HCT116 (cell line): ENCODE data around the gene TLE7. TPM values are rescaled to one million over a fixed set of nuclear protein-coding genes. Genes with fewer than 3 reads are reported as not detected.

ENCODE experiments used
- ATAC-seq: fragments of 200-7000 bp; cut with Tn5 transposase; 2 replicates; pipeline ENCODE4 v1.9.1; 2020; ENCODE audit warnings: mild to moderate bottlenecking, moderate library complexity
- BruUV-seq: library from RNA; stranded (reverse); fragments of 400-500 nt; replicated peaks from 2 replicates; lab custom pipeline; 2021; lab: Mats Ljungman, UMichigan
- CTCF ChIA-PET: fragments of 300-600 bp; sonication (Branson Sonifier 250); formaldehyde crosslinking; loops from one replicate; lab custom pipeline; 2021; ENCODE audit warnings: antibody characterized with exemption; lab: Charles Lee
- POLR2A ChIA-PET: fragments of 300-600, 350-600 bp; sonication (Branson Sonifier 250); formaldehyde crosslinking; loops from one replicate; lab custom pipeline; 2021; ENCODE audit warnings: antibody characterized with exemption; lab: Charles Lee
- RAD21 ChIA-PET, 2 experiments: fragments of 300-600 bp; sonication (Branson Sonifier 250); formaldehyde crosslinking; loops; one replicate each; lab custom pipeline; 2023; ENCODE audit warnings: low total read pairs in 2 of 2; ENCODE audit not compliant: uncharacterized antibody in 2 of 2, unreplicated experiment in 2 of 2, low non-redundant PET in 1 of 2; lab: Charles Lee
- DNase-seq: peaks from one replicate; pipeline ENCODE4 v3.0.0-alpha.2; 2010; ENCODE audit warnings: low read depth, low spot score
- H2AFZ ChIP-seq: fragments of 200-600 bp; shearing (Covaris generic), sonication (generic); 2 replicates; pipeline ENCODE4 v1.6.1; 2017; ENCODE audit warnings: low read depth, mixed run types, mixed read lengths, antibody characterized with exemption, low read length; ENCODE audit not compliant: poor library complexity, severe bottlenecking
- H3K27ac ChIP-seq: 2 replicates; pipeline ENCODE4 v1.5.1; 2012; ENCODE audit warnings: low read depth, low read length
- H3K27me3 ChIP-seq: fragments of 200-600 bp; sonication (generic); 2 replicates; pipeline ENCODE4 v1.6.1; 2016; ENCODE audit warnings: mixed run types, low read length, mixed read lengths; ENCODE audit not compliant: insufficient read depth
- H3K36me3 ChIP-seq, 2 experiments: fragments of 200-500 bp in 1 of 2; fragments of 200-600 bp in 1 of 2; sonication (Bioruptor generic) in 1 of 2; sonication (generic) in 1 of 2; 2 replicates each; pipeline versions ENCODE4 v1.5.1 to v1.6.1; 2014 to 2016; ENCODE audit warnings: low read length in 2 of 2, inconsistent platforms in 1 of 2, mixed read lengths in 1 of 2, mixed run types in 1 of 2; ENCODE audit not compliant: insufficient read depth in 2 of 2, control insufficient read depth in 1 of 2
- H3K4me1 ChIP-seq, 2 experiments: fragments of 200-600 bp in 1 of 2; sonication (generic) in 1 of 2; 2 replicates each; pipeline versions ENCODE4 v1.5.1 to v1.6.1; 2012 to 2017; ENCODE audit warnings: low read length in 2 of 2, inconsistent platforms in 1 of 2, mild to moderate bottlenecking in 1 of 2, mixed read lengths in 1 of 2, mixed run types in 1 of 2, moderate library complexity in 1 of 2; ENCODE audit not compliant: insufficient read depth in 2 of 2, control insufficient read depth in 1 of 2
- H3K4me2 ChIP-seq: fragments of 200-600 bp; sonication (generic); 2 replicates; pipeline ENCODE4 v1.6.1; 2017; ENCODE audit warnings: mixed run types, low read length, mixed read lengths
- H3K4me3 ChIP-seq, 2 experiments: fragments of 200-600 bp in 1 of 2; sonication (generic) in 1 of 2; replicated peaks in 1 of 2; 2 replicates each; pipeline ENCODE4 v1.5.1; 2011 to 2016; ENCODE audit warnings: low read length in 2 of 2, control low read depth in 1 of 2, low read depth in 1 of 2, mild to moderate bottlenecking in 1 of 2, mixed read lengths in 1 of 2, mixed run types in 1 of 2
- H3K79me2 ChIP-seq: fragments of 200-600 bp; sonication (generic); 2 replicates; pipeline ENCODE4 v1.6.1; 2017; ENCODE audit warnings: mild to moderate bottlenecking, mixed run types, low read length, moderate library complexity, mixed read lengths; ENCODE audit not compliant: insufficient read depth
- H3K9ac ChIP-seq: fragments of 200-600 bp; sonication (generic); 2 replicates; pipeline ENCODE4 v1.6.1; 2016; ENCODE audit warnings: low read length, mixed read lengths
- H3K9me2 ChIP-seq: fragments of 200-600 bp; sonication (generic), shearing (Covaris generic); 2 replicates; pipeline ENCODE4 v1.6.1; 2017; ENCODE audit warnings: mixed run types, mild to moderate bottlenecking, moderate library complexity; ENCODE audit not compliant: insufficient read depth
- H3K9me3 ChIP-seq, 2 experiments: fragments of 200-500 bp in 1 of 2; fragments of 200-600 bp in 1 of 2; sonication (Bioruptor generic) in 1 of 2; sonication (generic) in 1 of 2; 2 replicates each; pipeline ENCODE4 v1.6.1; 2014 to 2017; ENCODE audit warnings: low read length in 2 of 2, mixed read lengths in 2 of 2, inconsistent platforms in 1 of 2, low read depth in 1 of 2, mild to moderate bottlenecking in 1 of 2, mixed run types in 1 of 2, moderate library complexity in 1 of 2; ENCODE audit not compliant: control insufficient read depth in 1 of 2, insufficient read depth in 1 of 2
- H4K20me1 ChIP-seq: fragments of 200-600 bp; sonication (generic), shearing (Covaris generic); 2 replicates; pipeline ENCODE4 v1.6.1; 2017; ENCODE audit warnings: mixed run types, mild to moderate bottlenecking, moderate library complexity; ENCODE audit not compliant: insufficient read depth
- CBX3 ChIP-seq: IDR thresholded peaks from 2 replicates; pipeline ENCODE4 v1.6.1; 2012; ENCODE audit warnings: low read depth
- EGR1 ChIP-seq: IDR thresholded peaks from 2 replicates; pipeline ENCODE4 v1.6.1; 2012; ENCODE audit warnings: low read depth
- ELF1 ChIP-seq: IDR thresholded peaks from 2 replicates; pipeline ENCODE4 v1.6.1; 2012; ENCODE audit warnings: low read depth, borderline replicate concordance
- EZH2 ChIP-seq: fragments of 200-600 bp; sonication (generic); IDR thresholded peaks from 2 replicates; pipeline ENCODE4 v1.6.1; 2017; ENCODE audit warnings: antibody characterized with exemption, mixed run types
- EZH2phosphoT487 ChIP-seq: fragments of 200-600 bp; IDR thresholded peaks from 2 replicates; pipeline ENCODE4 v1.6.1; 2018; ENCODE audit warnings: antibody characterized with exemption, borderline replicate concordance
- JUND ChIP-seq: IDR thresholded peaks from 2 replicates; pipeline ENCODE4 v1.6.1; 2012
- MAX ChIP-seq: IDR thresholded peaks from 2 replicates; pipeline ENCODE4 v1.6.1; 2012
- POLR2AphosphoS5 ChIP-seq: IDR thresholded peaks from 2 replicates; pipeline ENCODE4 v1.6.1; 2011; ENCODE audit warnings: mild to moderate bottlenecking, low read depth, low read length, moderate library complexity
- REST ChIP-seq: IDR thresholded peaks from 2 replicates; pipeline ENCODE4 v1.6.1; 2012; ENCODE audit warnings: low read depth
- SIN3A ChIP-seq: IDR thresholded peaks from 2 replicates; pipeline ENCODE4 v1.6.1; 2012; ENCODE audit warnings: low read depth
- TCF7L2 ChIP-seq: IDR thresholded peaks from 2 replicates; pipeline ENCODE4 v1.7.0; 2011; ENCODE audit warnings: borderline replicate concordance, inconsistent platforms; ENCODE audit not compliant: insufficient read depth, insufficient read length; ENCODE audit errors: extremely low read depth
- YY1 ChIP-seq: IDR thresholded peaks from 2 replicates; pipeline ENCODE4 v1.6.1; 2011; ENCODE audit warnings: low read length, low read depth, moderate library complexity, mild to moderate bottlenecking; ENCODE audit not compliant: insufficient replicate concordance; ENCODE audit errors: extremely low read depth
- ZBTB33 ChIP-seq: IDR thresholded peaks from 2 replicates; pipeline ENCODE4 v1.6.1; 2011; ENCODE audit warnings: mild to moderate bottlenecking, low read length, moderate library complexity; ENCODE audit not compliant: insufficient replicate concordance; ENCODE audit errors: extremely low read depth
- ZNF274 ChIP-seq: fragments of 200-500 bp; sonication (Bioruptor generic); IDR thresholded peaks from 2 replicates; pipeline ENCODE4 v1.6.1; 2014; ENCODE audit warnings: mild to moderate bottlenecking, low read depth, low read length, inconsistent platforms
- intact Hi-C: fragments of 100-400 bp; cut with micrococcal nuclease; formaldehyde crosslinking; loops from 2 replicates; pipeline ENCODE4 v1.10.0; 2022
- total RNA-seq: library from RNA; stranded (reverse); gene quantifications from one replicate; pipeline ENCODE4 v1.2.1, GENCODE V29; 2021; ENCODE audit not compliant: unreplicated experiment

TLE7 gene
- total RNA-seq, 1 experiment from 2014 or later: not detected

- peaks cover 0 to 8% of the 10 kb centered on the region in 2 experiments; a peak in 2 of 4 replicates for H3K4me1 ChIP-seq
- no peak overlapping the region for H3K27ac ChIP-seq
- CTCF ChIA-PET: interaction anchor here (1.0 kb wide), 1 partner anchor 14 kb away, joined by 3 read pairs; no protein-coding TSS in a partner anchor
- no peaks in the 10 kb centered on the region for H3K36me3 ChIP-seq
- H3K4me2 ChIP-seq: no peak overlapping the region
- no peaks in the 10 kb centered on the region for H3K27me3 ChIP-seq
- no peak overlapping the region for H3K4me3 ChIP-seq
- TF ChIP-seq ZBTB33: no peak
- no peak for TF ChIP-seq ELF1
- TF ChIP-seq JUND: no peak
- TF ChIP-seq YY1: no peak
- no peak for TF ChIP-seq ZNF274
- peak; percentile 77 for TF ChIP-seq CBX3
- no peak for TF ChIP-seq EGR1
- TF ChIP-seq SIN3A: peak; percentile 87
- TF ChIP-seq MAX: peak; percentile 30; the same call in 1 of the 2 replicates
- TF ChIP-seq EZH2phosphoT487: no peak
- no peak for TF ChIP-seq TCF7L2
- TF ChIP-seq POLR2AphosphoS5: peak; percentile 40; the same call in 1 of the 2 replicates
- no peak for TF ChIP-seq EZH2
- peak; percentile 97 for TF ChIP-seq REST
- no peak overlapping the region for H3K9ac ChIP-seq
- BruUV-seq: no TSS peak
- DNase-seq (no peak), ATAC-seq (peak; percentile 86)
- intact Hi-C loops: no loop called here
- H4K20me1 ChIP-seq: no peaks in the 10 kb centered on the region
- H3K9me2 ChIP-seq: no peaks in the 10 kb centered on the region; the same call in 1 of the 2 replicates
- H3K79me2 ChIP-seq: no peaks in the 10 kb centered on the region
- no peak overlapping the region for H2AFZ ChIP-seq
- POLR2A ChIA-PET: no interaction called here
- H3K9me3 ChIP-seq: no peaks in the 10 kb centered on the region
- RAD21 ChIA-PET: interaction anchor here in 1 of 2 experiments (0.6 kb wide), 1 partner anchor 30 kb away, joined by 3 read pairs; no protein-coding TSS in a partner anchor
Measured at GRCh38 chr16:71467810-71468209, 26.0 kb upstream of the TLE7 start.
